NCI-H187 (cell line): ENCODE measurements around the gene GNB3.

Experiments
- DNase-seq, 2 experiments: peaks; one replicate each; lab custom pipeline; 2025; lab: John Stamatoyannopoulos, UW

The GNB3 gene

GRCh38 chr12:6823182-6824084 lies 17.3 kb upstream of the GNB3 start:
- no peak for DNase-seq

- no peak for DNase-seq
These were observed 16.5 kb upstream of the GNB3 start for GRCh38 chr12:6824085-6824775.

GRCh38 chr12:6824901-6825381 lies 15.8 kb upstream of the GNB3 start:
- DNase-seq, result no peak

- peak; percentile 57 to 68 for DNase-seq
These were observed 15.2 kb upstream of the GNB3 start for GRCh38 chr12:6825398-6826124.

GRCh38 chr12:6826125-6826733 lies 14.5 kb upstream of the GNB3 start:
- no peak for DNase-seq

- no peak for DNase-seq
These were observed 13.8 kb upstream of the GNB3 start for GRCh38 chr12:6826734-6827436.

GRCh38 chr12:6827437-6827911 lies 13.3 kb upstream of the GNB3 start:
- DNase-seq, result peak; percentile 78 to 85

- peak in 1 of 2 experiments; percentile 29 for DNase-seq
These were observed 12.5 kb upstream of the GNB3 start, which contains the start of gene P3H3 for GRCh38 chr12:6827982-6828780. TSS of gene P3H3 (plus strand) at chr12:6828407. CDS start at chr12:6828441, 34 bp downstream.

GRCh38 chr12:6828781-6829535 lies 11.8 kb upstream of the GNB3 start:
- no peak for DNase-seq

GRCh38 chr12:6829536-6830220 lies 11.0 kb upstream of the GNB3 start:
- DNase-seq, result no peak

- DNase-seq, result no peak
These were observed 10.3 kb upstream of the GNB3 start for GRCh38 chr12:6830286-6830890.

- DNase-seq, result no peak
These were observed 9.7 kb upstream of the GNB3 start for GRCh38 chr12:6830999-6831398.

- no peak for DNase-seq
These were observed 9.2 kb upstream of the GNB3 start for GRCh38 chr12:6831450-6831995.

- DNase-seq, result no peak
These were observed 8.6 kb upstream of the GNB3 start for GRCh38 chr12:6832125-6832524.

GRCh38 chr12:6833189-6833890 lies 7.4 kb upstream of the GNB3 start:
- no peak for DNase-seq

- no peak for DNase-seq
These were observed 6.5 kb upstream of the GNB3 start for GRCh38 chr12:6834254-6834653.

GRCh38 chr12:6834873-6835272 lies 5.9 kb upstream of the GNB3 start:
- DNase-seq, result no peak

- DNase-seq, result no peak
These were observed 3.9 kb upstream of the GNB3 start for GRCh38 chr12:6836851-6837250.
